ENCODE results near the gene P2RY14.

DNA sequence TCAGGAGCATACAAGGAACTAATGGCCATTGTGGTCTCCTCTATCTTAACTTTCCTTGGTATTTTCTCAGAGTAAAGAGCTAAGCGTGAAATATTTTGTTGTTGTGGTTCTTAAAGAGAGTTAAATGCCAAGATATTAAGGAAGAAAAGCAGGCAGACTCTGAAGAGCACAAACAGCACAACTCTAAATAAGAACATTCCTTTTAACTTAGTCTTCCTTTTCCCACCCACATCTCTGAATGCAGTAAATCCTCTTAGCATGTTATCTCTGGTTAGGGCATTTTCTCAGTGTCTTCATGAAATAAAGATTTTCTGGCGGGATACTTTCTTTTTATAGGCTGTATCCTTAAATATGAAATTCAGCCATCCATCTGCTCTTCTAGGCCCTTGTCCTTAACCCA lies 36.8 kb upstream of the P2RY14 start:
- TF ChIP-seq, protein P1, sequence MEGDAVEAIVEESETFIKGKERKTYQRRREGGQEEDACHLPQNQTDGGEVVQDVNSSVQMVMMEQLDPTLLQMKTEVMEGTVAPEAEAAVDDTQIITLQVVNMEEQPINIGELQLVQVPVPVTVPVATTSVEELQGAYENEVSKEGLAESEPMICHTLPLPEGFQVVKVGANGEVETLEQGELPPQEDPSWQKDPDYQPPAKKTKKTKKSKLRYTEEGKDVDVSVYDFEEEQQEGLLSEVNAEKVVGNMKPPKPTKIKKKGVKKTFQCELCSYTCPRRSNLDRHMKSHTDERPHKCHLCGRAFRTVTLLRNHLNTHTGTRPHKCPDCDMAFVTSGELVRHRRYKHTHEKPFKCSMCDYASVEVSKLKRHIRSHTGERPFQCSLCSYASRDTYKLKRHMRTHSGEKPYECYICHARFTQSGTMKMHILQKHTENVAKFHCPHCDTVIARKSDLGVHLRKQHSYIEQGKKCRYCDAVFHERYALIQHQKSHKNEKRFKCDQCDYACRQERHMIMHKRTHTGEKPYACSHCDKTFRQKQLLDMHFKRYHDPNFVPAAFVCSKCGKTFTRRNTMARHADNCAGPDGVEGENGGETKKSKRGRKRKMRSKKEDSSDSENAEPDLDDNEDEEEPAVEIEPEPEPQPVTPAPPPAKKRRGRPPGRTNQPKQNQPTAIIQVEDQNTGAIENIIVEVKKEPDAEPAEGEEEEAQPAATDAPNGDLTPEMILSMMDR (IDR thresholded peaks at IDR 0.05), result no peak
- no peak for TF ChIP-seq POLR2A (IDR thresholded peaks at IDR 0.05)
